Nephron (organoid): ENCODE results near the gene AHI1.

Source experiments
- H3K27ac Mint-ChIP-seq, 3 experiments: 2 replicates each; pipeline ENCODE4 v1.8.0; 2020; ENCODE audit warnings: mixed read lengths in 3 of 3, mild to moderate bottlenecking in 2 of 3, moderate library complexity in 1 of 3
- H3K27me3 Mint-ChIP-seq: 2 replicates; pipeline ENCODE4 v1.8.0; 2021; ENCODE audit warnings: low read depth, mild to moderate bottlenecking, moderate library complexity, mixed read lengths
- H3K36me3 Mint-ChIP-seq: 2 replicates; pipeline ENCODE4 v1.8.0; 2020; ENCODE audit warnings: low read depth, mixed read lengths
- H3K4me1 Mint-ChIP-seq: 2 replicates; pipeline ENCODE4 v1.8.0; 2020; ENCODE audit warnings: mixed read lengths
- H3K4me3 Mint-ChIP-seq, 3 experiments: 2 replicates each; pipeline ENCODE4 v1.8.0; 2020; ENCODE audit warnings: mild to moderate bottlenecking in 3 of 3, mixed read lengths in 3 of 3, moderate library complexity in 2 of 3
- H3K9me3 Mint-ChIP-seq: 2 replicates; pipeline ENCODE4 v1.8.0; 2020; ENCODE audit warnings: mixed read lengths
- CTCF ChIP-seq, 3 experiments: fragments of 200-600 bp; sonication (generic); IDR thresholded peaks; one replicate each; pipeline ENCODE4 v1.5.0; 2021; ENCODE audit warnings: antibody characterized with exemption in 3 of 3; ENCODE audit not compliant: unreplicated experiment in 3 of 3

The AHI1 gene

GRCh38 chr6:135274561-135275293 is 222.8 kb downstream of the AHI1 start:
- Mint-ChIP-seq H3K4me1 (no peaks in the 10 kb centered on the region), H3K27me3 (peaks cover 8% of the 10 kb centered on the region), H3K36me3 (no peaks in the 10 kb centered on the region), H3K4me3 (no peak overlapping the region), H3K9me3 (no peaks in the 10 kb centered on the region), H3K27ac (no peak overlapping the region)
- no peak for TF ChIP-seq CTCF (IDR thresholded peaks at IDR 0.05; ENCODE audit: unreplicated experiment in 3 of 3)

DNA sequence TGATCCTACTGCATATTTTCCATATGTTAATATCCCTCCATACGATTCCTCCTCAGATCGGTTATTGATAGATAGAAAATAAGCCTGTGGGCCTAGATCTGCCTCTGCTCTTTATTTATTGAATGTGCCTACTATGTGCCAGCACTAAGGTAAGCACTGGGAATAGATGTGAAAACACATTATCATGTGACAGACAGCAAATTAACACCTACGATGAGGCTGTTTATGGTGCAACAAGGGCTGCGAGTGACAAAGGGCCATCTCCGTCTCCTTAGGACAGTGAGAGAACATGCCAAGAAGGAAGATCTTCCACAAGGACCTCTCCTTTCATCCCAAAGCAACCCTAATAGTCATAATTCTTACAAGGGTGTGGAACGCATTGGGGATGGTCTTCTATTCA is 225.9 kb downstream of the AHI1 start:
- no peak for TF ChIP-seq CTCF (IDR thresholded peaks at IDR 0.05; ENCODE audit: unreplicated experiment in 3 of 3)
- Mint-ChIP-seq H3K27me3 (peaks cover 21% of the 10 kb centered on the region), H3K4me3 (no peak overlapping the region), H3K36me3 (no peaks in the 10 kb centered on the region), H3K4me1 (no peaks in the 10 kb centered on the region), H3K27ac (no peak overlapping the region), H3K9me3 (no peaks in the 10 kb centered on the region)

DNA sequence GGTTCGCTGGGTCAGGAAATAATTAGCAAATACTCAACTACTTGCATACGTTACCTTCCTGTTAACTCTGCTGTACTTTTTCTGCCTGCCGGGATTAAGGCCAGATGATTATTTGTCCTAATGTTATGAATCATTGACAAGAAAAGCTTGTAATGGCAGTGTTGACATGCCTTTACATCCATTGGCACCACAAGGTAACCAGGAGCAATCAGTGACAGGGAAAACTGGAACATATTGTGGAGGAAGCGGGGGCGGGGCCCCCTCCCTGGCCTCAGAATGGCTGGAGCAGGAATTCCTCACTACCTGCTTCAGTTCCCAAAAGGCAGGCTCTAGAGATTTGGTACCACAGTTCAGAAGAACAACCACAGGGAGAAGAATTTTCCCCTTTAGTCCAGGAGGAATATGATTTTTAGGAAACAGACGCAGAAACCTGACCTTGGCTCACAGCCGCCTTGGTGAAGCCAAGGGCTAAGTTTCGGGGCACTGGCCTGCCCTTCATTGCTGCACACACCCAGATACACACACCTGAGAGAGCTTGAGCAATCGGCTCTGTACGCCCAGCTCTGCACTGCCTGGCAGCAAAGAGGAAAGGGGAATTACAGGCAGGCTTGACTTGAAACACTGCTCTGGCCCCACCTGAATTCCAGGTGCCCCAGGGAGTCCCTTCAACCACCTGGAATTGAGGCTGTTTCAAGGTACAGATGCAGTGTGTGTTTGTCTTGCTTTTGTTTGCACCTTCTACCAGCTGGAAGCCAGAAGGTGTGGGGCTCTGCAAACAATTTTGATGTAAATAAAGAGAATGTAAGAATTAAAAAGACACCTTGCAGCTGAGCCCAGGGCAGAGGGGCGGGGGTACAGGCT is 226.6 kb downstream of the AHI1 start:
- Mint-ChIP-seq H3K27me3 (peaks cover 21% of the 10 kb centered on the region), H3K4me3 (no peak overlapping the region), H3K4me1 (no peaks in the 10 kb centered on the region), H3K36me3 (no peaks in the 10 kb centered on the region), H3K9me3 (no peaks in the 10 kb centered on the region), H3K27ac (no peak overlapping the region)
- TF ChIP-seq CTCF (IDR thresholded peaks at IDR 0.05; ENCODE audit: unreplicated experiment in 3 of 3): no peak

GRCh38 chr6:135269481-135269891 is 228.1 kb downstream of the AHI1 start:
- H3K27me3 Mint-ChIP-seq: peaks cover 21% of the 10 kb centered on the region
- no peak for TF ChIP-seq CTCF (IDR thresholded peaks at IDR 0.05; ENCODE audit: unreplicated experiment in 3 of 3)
- H3K9me3 Mint-ChIP-seq: no peaks in the 10 kb centered on the region
- H3K4me3 Mint-ChIP-seq: no peak overlapping the region
- H3K27ac Mint-ChIP-seq: no peak overlapping the region
- H3K36me3 Mint-ChIP-seq: no peaks in the 10 kb centered on the region
- H3K4me1 Mint-ChIP-seq: no peaks in the 10 kb centered on the region

DNA sequence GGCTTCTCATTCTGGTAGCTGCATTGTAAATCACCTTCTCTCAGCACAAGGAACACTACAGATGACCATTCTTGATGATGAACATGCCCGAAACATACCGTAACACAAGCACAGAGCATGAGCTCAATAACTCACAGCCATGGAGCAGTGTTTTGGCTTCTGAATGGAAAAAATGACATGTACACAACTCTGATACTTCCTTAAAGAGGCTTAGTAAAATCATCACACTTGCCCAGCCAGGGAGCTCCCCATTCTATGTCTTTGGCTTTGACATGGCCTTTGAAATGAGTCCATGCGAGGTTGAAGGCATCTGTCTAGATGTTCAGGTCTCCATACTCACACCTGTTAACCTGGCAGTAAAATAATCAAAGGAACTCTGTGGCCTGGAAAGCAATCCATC is 228.8 kb downstream of the AHI1 start:
- Mint-ChIP-seq H3K4me3 (no peak overlapping the region), H3K9me3 (no peaks in the 10 kb centered on the region), H3K27me3 (peaks cover 21% of the 10 kb centered on the region), H3K36me3 (no peaks in the 10 kb centered on the region), H3K27ac (no peak overlapping the region), H3K4me1 (no peaks in the 10 kb centered on the region)
- no peak for TF ChIP-seq CTCF (IDR thresholded peaks at IDR 0.05; ENCODE audit: unreplicated experiment in 3 of 3)
